Raji (cell line): ENCODE measurements around the gene TEDDM1.

Experiments used
- POLR2A ChIP-seq: IDR thresholded peaks from 2 replicates; pipeline ENCODE4 v1.6.1; 2011; ENCODE audit warnings: low read depth, low read length, control low read depth; ENCODE audit not compliant: insufficient read depth

TEDDM1 gene, protein sequence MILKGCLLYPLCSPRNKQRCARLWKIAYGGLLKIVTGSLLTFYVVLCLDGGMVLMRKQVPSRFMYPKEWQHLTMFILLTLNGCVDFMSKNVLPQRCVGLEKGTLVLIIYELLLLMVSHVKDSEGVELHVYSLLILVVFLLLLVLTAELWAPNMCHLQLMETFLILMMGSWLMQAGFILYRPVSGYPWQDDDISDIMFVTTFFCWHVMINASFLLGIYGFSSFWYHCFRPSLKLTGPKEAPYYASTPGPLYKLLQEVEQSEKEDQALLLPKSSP

GRCh38 chr1:182400567-182400966 lies at the start of gene TEDDM1:
Gene TEDDM1, minus strand, starts transcription at chr1:182400667. Its CDS starts 182 bp downstream, at chr1:182400485.
- no peak for TF ChIP-seq POLR2A

GRCh38 chr1:182450087-182450486 lies 49.6 kb upstream of the TEDDM1 start, which contains the start of gene RGSL1:
Gene RGSL1, plus strand, starts transcription at chr1:182450146. Its CDS starts 20 bp downstream, at chr1:182450166.
- TF ChIP-seq POLR2A: no peak

GRCh38 chr1:182447660-182448059 lies 47.2 kb upstream of the TEDDM1 start:
- no peak for TF ChIP-seq POLR2A

DNA sequence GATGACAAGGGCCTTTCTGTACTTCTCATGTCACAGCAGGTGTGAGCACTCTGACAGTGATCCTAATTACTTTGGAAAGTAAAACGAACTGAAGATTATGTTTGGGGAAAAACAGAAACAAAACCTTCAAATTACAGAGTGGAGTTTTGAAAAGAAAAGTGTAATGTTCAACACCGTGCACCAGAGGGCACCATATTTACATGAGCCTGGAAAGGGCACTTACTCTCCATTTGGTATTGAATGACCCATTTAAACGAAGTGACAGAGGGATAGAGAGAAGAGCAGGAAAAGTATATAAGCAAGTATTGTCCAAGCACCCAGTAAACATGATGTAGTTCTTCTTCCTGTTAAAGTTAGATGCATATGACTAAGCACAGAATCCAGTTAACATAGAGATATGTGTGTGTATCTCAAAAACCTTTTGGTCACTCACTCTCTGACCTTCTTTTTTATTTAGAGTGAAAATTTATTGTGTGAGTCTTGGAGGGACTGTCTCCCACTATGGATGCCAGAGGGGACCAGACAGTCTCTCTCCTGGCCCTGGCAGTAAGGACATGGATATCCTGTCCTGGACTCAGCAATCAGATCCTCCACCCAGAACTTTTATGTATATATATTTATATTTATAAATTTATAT lies 45.7 kb upstream of the TEDDM1 start:
- TF ChIP-seq POLR2A: no peak

DNA sequence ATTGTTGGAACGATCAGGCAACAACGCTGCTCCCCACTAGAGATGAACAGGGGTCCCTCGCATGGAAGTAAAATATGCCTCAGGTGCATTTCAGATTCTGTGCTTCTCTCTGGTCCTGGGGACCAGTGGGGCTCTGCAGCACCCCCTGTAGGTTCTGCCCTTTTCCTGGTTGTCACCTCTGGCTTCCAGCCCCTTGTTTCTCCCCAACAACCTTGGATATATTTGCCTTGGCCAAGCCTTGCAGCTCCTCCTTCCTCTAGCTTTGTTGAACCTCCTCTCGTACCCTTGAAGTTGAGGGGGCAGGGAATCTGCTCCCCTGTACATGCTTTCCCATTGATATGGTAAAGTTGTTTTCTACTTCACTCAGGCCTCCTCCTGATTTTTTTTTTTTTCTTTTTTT lies 44.0 kb upstream of the TEDDM1 start:
- TF ChIP-seq POLR2A: no peak

DNA sequence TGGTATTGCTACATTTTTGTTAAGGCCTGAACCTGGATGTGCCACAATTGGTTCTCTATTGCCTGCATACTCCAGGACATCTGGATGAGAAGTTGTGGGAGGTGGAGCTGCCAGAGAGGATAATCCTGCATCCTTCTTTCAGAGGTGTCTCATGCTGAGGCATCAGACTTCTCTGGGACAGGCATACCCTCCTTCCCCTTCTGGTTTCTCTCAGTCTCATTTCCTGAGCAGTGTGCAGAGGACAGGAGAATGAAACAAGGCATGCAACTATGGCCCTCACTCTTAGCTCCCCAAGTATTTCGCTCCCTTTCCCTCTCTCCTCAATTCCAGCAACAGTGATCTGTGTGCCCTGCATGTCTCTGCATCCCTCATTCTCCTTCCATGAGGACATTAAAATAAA lies 41.9 kb upstream of the TEDDM1 start:
- TF ChIP-seq POLR2A: no peak

- TF ChIP-seq POLR2A: no peak
These were observed 41.3 kb upstream of the TEDDM1 start for GRCh38 chr1:182441719-182442118.

- TF ChIP-seq POLR2A: no peak
These were observed 37.9 kb upstream of the TEDDM1 start for GRCh38 chr1:182438326-182438725.

DNA sequence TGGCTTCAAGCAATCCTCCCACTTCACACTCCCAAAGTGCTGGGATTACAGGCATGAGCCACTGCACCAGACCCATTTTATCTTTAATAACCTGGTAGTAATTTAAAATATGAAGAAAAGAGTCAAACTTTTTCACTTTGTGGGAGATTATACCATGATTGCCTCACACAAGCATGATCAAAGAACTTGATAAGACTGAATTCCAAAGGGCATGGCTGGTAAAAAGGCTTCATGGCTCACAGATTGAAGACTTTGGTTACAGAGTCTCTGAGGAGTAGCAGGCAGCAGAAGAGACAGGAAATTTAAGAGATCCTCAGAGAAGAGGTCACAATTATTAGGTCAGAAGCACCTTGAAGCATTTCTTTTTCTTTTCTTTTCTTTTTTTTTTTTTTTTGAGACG lies 33.1 kb upstream of the TEDDM1 start:
- TF ChIP-seq POLR2A: no peak

DNA sequence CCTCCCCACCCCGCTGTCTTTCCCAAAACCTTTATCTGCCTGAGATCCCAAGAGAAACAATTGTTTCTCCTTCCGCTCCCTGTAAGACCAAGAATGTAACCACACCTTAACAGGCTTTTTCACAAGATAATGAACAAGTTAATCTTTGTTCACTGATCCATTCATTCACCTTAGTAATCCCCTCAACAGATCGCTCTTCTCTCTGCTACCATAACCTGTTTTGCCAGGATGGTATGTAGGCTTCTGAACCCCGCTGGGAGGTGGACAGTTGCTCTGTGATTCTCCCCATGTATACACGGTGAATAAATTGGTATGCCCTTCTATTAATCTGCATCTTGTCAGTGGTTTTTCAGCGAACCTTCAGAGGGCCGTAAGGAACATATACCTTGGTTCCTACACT lies 30.8 kb upstream of the TEDDM1 start:
- TF ChIP-seq POLR2A: no peak

DNA sequence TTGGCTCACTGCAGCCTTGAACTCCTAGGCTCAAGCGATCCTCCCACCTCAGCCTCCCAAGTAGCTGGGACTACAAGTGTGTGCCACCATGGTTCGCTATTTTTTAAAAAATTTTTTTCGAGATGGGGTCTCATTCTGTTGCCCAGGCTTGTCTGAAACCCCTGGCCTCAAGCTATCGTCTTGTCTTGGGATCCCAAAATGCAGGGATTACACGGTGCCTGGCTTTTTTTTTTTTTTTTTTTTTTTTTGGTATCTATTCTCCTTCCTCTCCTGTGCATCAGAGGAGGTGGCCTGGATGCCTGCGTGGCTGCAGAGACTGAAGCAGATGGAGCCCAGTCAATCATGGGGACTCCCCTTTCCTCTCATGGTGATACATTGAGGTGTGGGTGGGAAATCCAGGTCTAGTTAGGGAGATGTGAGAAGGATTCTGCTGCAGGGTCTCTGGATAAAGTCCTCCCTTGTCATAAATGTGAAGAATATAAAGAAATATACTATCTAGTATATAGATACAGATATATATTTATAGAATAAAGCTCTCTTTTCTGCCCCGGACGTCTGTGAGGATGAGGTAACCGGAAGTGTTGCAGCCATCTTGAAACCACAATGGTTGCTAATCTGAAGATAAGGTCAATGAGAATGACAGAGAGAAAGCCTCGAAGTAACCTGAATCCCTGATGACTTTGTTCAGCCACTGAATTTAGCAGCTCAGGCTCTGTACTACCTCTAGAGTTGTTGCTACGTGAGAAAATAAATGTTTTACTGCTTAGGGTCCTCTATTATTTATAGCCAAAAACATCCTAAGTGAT lies 30.0 kb upstream of the TEDDM1 start:
- no peak for TF ChIP-seq POLR2A

GRCh38 chr1:182428043-182428442 lies 27.6 kb upstream of the TEDDM1 start:
- no peak for TF ChIP-seq POLR2A

DNA sequence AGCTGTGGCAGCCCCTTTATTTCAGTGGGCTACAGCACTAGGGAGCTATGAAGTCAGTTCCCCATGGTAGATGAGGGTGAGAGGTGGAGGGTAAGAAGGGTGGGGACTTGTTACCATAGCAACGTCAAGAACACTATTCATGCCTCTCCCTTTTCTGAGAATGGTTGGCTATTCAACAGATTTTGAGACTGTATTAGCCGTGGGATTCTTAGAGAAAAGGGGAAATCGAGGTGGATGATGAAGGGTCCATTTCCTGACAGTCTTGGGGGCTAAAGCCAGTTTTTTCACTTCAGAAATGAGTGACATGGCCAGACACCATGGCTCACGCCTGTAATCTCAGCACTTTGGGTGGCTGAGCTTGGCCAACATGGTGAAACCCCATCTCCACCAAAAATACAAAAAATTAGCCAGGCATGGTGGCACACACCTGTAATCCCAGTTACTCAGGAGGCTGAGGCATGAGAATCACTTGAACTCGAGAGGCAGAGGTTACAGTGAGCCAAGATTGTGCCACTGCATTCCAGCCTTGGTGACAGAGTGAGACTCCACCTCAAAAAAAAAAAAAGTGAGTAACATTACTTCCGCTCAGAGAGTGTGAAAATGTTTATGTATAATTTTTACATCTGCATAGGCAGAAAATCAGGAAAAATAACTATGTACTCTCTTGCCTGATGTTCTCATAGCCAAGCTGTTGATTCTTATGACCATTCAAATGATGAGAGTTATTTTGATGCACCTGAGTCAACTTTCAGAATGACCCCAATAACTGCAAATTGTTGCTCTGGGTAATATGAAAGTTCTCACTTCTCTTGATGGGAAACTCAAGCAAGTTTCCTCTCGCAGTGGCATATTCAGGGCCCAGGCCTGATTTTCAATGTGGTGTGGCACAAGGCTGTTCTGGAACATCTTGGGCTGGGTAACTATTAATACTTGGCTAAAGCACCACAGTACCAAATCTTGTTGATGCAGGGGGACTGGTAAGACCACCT lies 26.3 kb upstream of the TEDDM1 start:
- TF ChIP-seq POLR2A: no peak

DNA sequence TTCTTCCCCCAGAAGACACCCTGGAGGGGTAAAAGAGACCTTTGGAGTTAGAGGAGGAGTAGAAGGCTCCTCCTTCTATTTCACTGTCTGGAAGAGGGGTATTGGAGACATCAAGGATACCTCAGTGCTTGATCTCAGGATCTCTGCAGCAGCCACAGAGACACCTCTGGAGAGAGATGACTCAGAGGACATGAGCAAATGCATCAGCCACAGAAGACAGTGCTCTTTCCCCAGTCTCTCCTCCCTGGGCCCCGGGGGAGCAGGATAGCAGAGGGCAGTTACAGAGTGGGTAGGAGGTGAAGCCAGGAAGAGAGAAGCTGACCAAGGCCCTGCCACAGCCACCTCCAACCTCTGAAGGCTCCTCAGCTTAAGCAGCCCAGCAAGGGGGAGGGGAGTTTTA lies 15.3 kb upstream of the TEDDM1 start:
- no peak for TF ChIP-seq POLR2A

DNA sequence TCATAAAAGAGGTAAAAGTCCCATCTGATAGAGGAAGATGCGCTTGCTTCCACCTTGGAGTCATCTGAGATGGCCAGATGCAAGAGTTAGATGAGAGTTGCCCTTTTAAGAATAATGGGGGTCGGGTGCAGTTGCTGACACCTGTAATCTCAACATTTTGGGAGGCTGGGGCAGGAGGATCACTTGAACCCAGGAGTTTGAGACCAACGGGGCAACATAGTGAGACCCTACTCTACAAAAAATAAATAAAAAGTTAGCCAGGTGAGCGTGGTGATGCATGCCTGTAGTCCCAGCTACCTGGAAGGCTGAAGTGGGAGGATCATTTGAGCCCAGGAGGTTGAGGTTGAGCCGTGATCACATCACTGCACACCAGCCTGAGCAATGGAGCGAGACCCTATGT lies 13.5 kb upstream of the TEDDM1 start:
- TF ChIP-seq POLR2A: no peak

GRCh38 chr1:182413486-182413885 lies 13.0 kb upstream of the TEDDM1 start:
- no peak for TF ChIP-seq POLR2A
